GM10266 (cell line): ENCODE results near the gene ARHGAP22.

Experiments used
- DNase-seq: peaks from one replicate; pipeline ENCODE4 v3.0.0; 2012; ENCODE audit errors: extremely low spot score
- TF ChIP-seq, protein P1 (sequence below): IDR thresholded peaks from 2 replicates; pipeline ENCODE4 v1.5.1; 2012; ENCODE audit warnings: mild to moderate bottlenecking, low read depth; ENCODE audit not compliant: control insufficient read depth, insufficient read depth; ENCODE audit errors: missing control alignments

Gene ARHGAP22

DNA sequence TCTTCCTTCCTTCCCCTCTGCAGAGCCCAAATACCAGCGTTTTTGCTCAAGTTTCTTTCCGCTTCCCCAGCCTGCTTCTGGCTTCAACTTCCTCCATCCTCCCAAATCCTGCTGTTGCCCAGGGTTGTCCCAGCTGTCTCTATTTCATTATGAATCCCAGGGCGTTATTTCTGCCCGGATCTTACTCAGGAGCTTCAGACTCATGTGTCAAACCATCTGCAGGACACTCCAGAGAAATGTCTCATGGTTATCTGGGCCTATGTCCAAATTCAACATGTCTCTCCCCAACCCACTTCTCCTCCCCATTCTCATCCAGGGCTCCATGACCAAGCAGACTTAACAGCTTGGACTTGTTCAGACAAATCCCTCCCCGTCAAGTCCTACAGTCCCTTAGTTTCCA lies 15.6 kb downstream of the ARHGAP22 start:
- TF ChIP-seq, protein P1, sequence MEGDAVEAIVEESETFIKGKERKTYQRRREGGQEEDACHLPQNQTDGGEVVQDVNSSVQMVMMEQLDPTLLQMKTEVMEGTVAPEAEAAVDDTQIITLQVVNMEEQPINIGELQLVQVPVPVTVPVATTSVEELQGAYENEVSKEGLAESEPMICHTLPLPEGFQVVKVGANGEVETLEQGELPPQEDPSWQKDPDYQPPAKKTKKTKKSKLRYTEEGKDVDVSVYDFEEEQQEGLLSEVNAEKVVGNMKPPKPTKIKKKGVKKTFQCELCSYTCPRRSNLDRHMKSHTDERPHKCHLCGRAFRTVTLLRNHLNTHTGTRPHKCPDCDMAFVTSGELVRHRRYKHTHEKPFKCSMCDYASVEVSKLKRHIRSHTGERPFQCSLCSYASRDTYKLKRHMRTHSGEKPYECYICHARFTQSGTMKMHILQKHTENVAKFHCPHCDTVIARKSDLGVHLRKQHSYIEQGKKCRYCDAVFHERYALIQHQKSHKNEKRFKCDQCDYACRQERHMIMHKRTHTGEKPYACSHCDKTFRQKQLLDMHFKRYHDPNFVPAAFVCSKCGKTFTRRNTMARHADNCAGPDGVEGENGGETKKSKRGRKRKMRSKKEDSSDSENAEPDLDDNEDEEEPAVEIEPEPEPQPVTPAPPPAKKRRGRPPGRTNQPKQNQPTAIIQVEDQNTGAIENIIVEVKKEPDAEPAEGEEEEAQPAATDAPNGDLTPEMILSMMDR: no peak
- DNase-seq: no peak

DNA sequence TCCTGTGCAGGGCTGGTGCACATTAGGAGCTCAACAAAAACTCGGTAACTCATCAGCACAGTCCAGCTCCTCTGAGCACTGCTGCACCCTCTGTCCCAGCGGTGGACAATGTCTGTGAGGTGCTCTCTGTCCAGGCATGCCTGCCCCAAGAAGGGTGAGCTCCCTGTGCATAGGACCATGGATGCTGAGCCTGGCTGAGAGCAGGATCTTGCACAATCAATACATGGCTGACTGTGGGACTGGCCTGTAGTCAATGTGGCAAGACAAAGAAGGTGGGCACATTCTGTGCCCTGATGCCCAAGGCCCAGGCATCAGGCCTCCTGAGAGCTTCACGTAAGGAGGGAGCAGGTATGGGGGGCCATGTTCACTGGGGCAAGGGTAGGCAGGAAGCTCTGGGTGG lies 17.1 kb downstream of the ARHGAP22 start:
- TF ChIP-seq, protein P1: no peak
- no peak for DNase-seq

DNA sequence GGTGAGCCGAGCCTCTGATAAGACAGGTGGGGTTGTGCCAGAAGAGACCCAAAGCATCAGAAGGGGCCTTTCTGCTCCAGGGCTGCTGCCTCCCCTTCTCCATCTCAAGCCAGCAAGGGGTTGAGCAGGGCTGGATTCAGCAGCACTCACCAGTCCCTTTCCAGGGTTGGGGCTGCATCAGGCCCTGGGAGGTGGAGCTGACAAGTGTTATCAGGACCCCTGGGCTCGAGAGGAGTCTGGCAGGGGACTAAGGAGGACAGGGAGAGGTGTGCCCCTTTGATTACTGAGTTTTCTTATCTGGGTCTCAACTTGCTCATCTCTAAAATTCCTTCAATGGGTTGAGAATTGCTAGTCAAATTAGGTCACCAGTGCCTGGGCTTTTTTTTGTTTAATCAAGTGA lies 17.8 kb downstream of the ARHGAP22 start:
- DNase-seq: no peak
- TF ChIP-seq, protein P1: no peak

DNA sequence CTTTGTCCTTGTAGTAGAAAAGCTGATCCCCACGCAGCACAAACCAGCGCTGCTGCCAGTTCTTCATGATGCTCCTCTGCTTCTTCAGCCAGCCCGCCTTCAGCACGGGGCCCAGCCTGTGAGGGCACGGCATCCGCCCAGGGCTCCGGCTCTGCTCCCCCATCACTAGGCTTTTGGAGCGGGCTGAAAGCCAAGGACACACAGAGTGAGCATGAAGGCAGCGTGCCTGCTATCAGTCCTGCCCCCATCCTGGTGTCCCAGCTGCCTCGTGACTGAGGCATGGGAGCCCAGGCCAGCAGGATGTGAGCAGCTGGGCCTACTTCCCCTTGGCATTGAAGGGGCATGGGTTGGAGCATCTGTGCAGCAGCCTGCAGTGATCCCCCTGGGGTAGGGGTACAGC lies 21.9 kb downstream of the ARHGAP22 start:
- DNase-seq: no peak
- TF ChIP-seq, protein P1: no peak

DNA sequence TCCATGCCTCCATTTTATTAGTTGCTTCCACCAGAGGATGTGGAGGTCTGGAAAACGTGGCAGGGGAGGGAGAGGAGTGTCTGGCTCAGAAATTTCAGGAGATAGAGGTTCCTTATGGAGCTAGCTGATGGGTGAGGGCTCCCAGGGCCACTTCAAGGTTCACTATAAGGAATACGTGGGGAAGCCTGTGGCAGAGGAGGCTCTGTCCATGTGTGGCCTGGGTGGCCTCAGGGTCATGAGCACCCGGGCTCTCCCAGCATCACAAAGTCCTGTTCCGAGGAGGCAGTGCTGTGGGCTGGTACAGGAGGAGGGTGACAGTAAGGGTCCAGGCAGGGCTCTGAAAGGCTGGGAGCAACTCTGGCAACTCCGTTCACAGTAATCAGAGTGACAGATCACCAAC lies 24.6 kb downstream of the ARHGAP22 start:
- no peak for DNase-seq
- TF ChIP-seq, protein P1: no peak

DNA sequence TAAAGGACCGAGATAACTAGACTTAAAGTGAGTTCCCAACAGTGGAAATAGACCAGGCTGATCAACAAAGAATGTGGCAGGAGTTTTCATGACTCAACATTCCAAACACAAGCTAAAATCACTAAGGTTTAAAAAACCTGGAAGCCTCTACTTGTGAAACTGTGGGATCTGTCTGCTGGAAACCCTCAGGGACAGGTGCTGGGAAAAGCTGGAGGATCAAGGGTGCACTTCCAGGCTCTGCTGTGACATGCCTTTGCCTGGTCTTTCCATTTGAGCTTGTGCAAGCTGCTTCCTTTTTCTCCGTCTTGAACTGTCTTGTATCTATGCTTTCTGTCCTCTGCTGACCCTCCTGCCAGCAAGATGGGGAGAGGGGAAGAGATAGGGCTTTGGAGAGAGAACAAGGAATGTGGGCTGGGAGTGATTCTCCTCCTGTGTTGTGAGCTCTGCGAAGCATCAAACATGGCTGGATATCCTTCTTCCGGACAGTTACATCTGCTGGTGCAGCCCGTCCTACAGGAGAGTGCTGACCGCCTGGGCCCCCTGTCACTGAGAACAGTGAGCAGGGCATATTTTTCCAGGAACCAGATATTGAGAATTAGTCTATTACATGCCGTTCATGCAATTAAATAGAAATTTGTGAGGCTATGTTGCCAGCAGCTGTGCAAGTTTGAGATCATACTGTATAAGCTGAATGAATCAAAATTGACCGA lies 25.5 kb downstream of the ARHGAP22 start:
- DNase-seq: no peak

DNA sequence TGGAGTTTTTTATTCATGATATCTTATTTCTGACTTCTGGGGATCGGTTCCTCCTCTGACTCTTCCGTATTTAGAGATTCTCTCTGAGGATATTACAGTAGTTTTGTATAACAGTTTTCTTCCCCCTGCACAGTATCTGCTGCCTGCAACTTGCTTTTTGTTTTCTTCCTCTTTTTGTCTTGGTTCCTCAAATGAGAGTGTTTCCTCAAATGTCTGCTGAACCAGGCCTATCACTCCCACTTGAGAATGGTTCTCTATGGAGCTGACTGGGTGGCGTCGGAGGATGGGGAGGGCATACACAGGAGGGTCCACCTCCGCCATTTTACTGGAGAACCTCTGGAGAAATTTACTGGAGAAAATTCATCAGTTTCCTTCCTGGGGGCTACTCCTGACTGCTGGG lies 27.7 kb downstream of the ARHGAP22 start:
- DNase-seq: no peak

More for the DNA sequence above, 25.5 kb downstream of the ARHGAP22 start:
- TF ChIP-seq, protein P1: no peak

More for the DNA sequence above, 27.7 kb downstream of the ARHGAP22 start:
- TF ChIP-seq, protein P1: no peak
